ENCODE measurements around the gene PPP3CA.

- TF ChIP-seq CTCF (IDR thresholded peaks at IDR 0.05) (no peak), POLR2A (IDR thresholded peaks at IDR 0.05) (no peak)
Measured at GRCh38 chr4:101076032-101076431, 271.3 kb downstream of the PPP3CA start.
